GM21619 (cell line): Measurements from ENCODE around the gene COG8.
A peak's percentile ranks its signal among the peaks of the same experiment; 100 is the strongest.

Experiments used
- ATAC-seq: cut with Tn5 transposase; IDR thresholded peaks from one replicate; pipeline ENCODE4 v1.9.1; 2021; ENCODE audit not compliant: unreplicated experiment

The COG8 gene

GRCh38 chr16:69348222-69348621 lies 8.9 kb upstream of the COG8 start:
- ATAC-seq = no peak

- ATAC-seq = no peak
Observed at GRCh38 chr16:69346683-69347082, 7.3 kb upstream of the COG8 start.

GRCh38 chr16:69345923-69346322 lies 6.6 kb upstream of the COG8 start:
- ATAC-seq = no peak

- no peak for ATAC-seq
Observed at GRCh38 chr16:69344171-69344570, 4.8 kb upstream of the COG8 start.

GRCh38 chr16:69340095-69340644 lies 806 bp upstream of the COG8 start:
- no peak for ATAC-seq

- no peak for ATAC-seq
Observed at GRCh38 chr16:69338557-69339288, 641 bp downstream of the COG8 start.

GRCh38 chr16:69334696-69335095 lies 4.7 kb downstream of the COG8 start:
- no peak for ATAC-seq

- peak; percentile 96 for ATAC-seq
Observed at GRCh38 chr16:69330286-69331109, 8.9 kb downstream of the COG8 start, which contains the start of gene PDF. Gene PDF (minus strand): TSS chr16:69330588. CDS start chr16:69330570, 18 bp downstream.

- peak; percentile 28 for ATAC-seq
Observed at GRCh38 chr16:69329369-69330285, 9.7 kb downstream of the COG8 start.

- ATAC-seq = no peak
Observed at GRCh38 chr16:69328854-69329316, 10.5 kb downstream of the COG8 start.

GRCh38 chr16:69327585-69328310 lies 11.6 kb downstream of the COG8 start:
- ATAC-seq = no peak

- no peak for ATAC-seq
Observed at GRCh38 chr16:69326172-69326873, 13.0 kb downstream of the COG8 start.

- no peak for ATAC-seq
Observed at GRCh38 chr16:69325784-69326171, 13.6 kb downstream of the COG8 start.

GRCh38 chr16:69324585-69325253 lies 14.6 kb downstream of the COG8 start:
- ATAC-seq = no peak

- no peak for ATAC-seq
Observed at GRCh38 chr16:69324013-69324531, 15.3 kb downstream of the COG8 start.

- ATAC-seq = no peak
Observed at GRCh38 chr16:69323415-69323814, 15.9 kb downstream of the COG8 start.

- no peak for ATAC-seq
Observed at GRCh38 chr16:69322343-69322742, 17.0 kb downstream of the COG8 start.

- no peak for ATAC-seq
Observed at GRCh38 chr16:69321080-69321479, 18.3 kb downstream of the COG8 start.

- ATAC-seq = no peak
Observed at GRCh38 chr16:69320740-69321073, 18.7 kb downstream of the COG8 start.
